GM23338 (cell line): Measurements from ENCODE around the gene MTHFD2L. TPM values are rescaled to one million over a fixed set of nuclear protein-coding genes. Genes with fewer than 3 reads are reported as not detected.

Source experiments
- ATAC-seq: fragments of 200-7000 bp; cut with Tn5 transposase; 3 replicates; pipeline ENCODE4 v1.9.1; 2020
- DNase-seq: peaks from one replicate; pipeline ENCODE4 v3.0.0-alpha.2; 2015; ENCODE audit warnings: low spot score
- H2AFZ ChIP-seq: fragments of 200-600 bp; sonication (generic); 2 replicates; pipeline ENCODE4 v1.8.0; 2016; ENCODE audit warnings: antibody characterized with exemption, mild to moderate bottlenecking, moderate library complexity
- H3F3A ChIP-seq: fragments of 200-600 bp; sonication (generic); replicated peaks from 2 replicates; pipeline ENCODE4 v1.8.0; 2017; ENCODE audit warnings: antibody characterized with exemption, mixed run types, low read depth
- H3K27ac ChIP-seq: fragments of 200-600 bp; sonication (generic); 2 replicates; pipeline ENCODE4 v1.6.1; 2016; ENCODE audit warnings: low read depth
- H3K27me3 ChIP-seq: fragments of 200-600 bp; sonication (generic); 2 replicates; pipeline ENCODE4 v1.8.0; 2016; ENCODE audit warnings: mild to moderate bottlenecking, mixed run types, moderate library complexity; ENCODE audit not compliant: insufficient read depth
- H3K36me3 ChIP-seq: fragments of 200-600 bp; sonication (generic); 2 replicates; pipeline ENCODE4 v1.8.0; 2016; ENCODE audit warnings: mild to moderate bottlenecking; ENCODE audit not compliant: insufficient read depth
- H3K4me1 ChIP-seq: fragments of 200-600 bp; sonication (generic); 2 replicates; pipeline ENCODE4 v1.8.0; 2016; ENCODE audit warnings: mild to moderate bottlenecking, moderate library complexity; ENCODE audit not compliant: insufficient read depth
- H3K4me2 ChIP-seq: fragments of 200-600 bp; sonication (generic); 2 replicates; pipeline ENCODE4 v1.7.1; 2017; ENCODE audit warnings: mixed run types
- H3K4me3 ChIP-seq: fragments of 200-600 bp; sonication (generic); 2 replicates; pipeline ENCODE4 v1.6.1; 2016; ENCODE audit warnings: mixed run types
- H3K79me2 ChIP-seq: fragments of 200-600 bp; sonication (generic); replicated peaks from 2 replicates; pipeline ENCODE4 v1.8.0; 2017; ENCODE audit warnings: mild to moderate bottlenecking; ENCODE audit not compliant: insufficient read depth
- H3K9me2 ChIP-seq: fragments of 200-600 bp; sonication (generic); 2 replicates; pipeline ENCODE4 v1.8.0; 2017; ENCODE audit not compliant: insufficient read depth
- H4K20me1 ChIP-seq: fragments of 200-600 bp; sonication (generic); replicated peaks from 2 replicates; pipeline ENCODE4 v1.8.0; 2017; ENCODE audit warnings: mild to moderate bottlenecking; ENCODE audit not compliant: insufficient read depth
- H3K27ac Mint-ChIP-seq: 2 replicates; pipeline ENCODE4 v1.8.0; 2020; ENCODE audit warnings: inconsistent platforms, mild to moderate bottlenecking, moderate library complexity, mixed read lengths
- H3K27me3 Mint-ChIP-seq: 3 replicates; pipeline ENCODE4 v1.8.0; 2022; ENCODE audit warnings: low read depth, mild to moderate bottlenecking, moderate library complexity, mixed read lengths, inconsistent platforms; ENCODE audit not compliant: insufficient read depth, poor library complexity
- H3K36me3 Mint-ChIP-seq: 3 replicates; pipeline ENCODE4 v1.8.0; 2021; ENCODE audit warnings: low read depth, mild to moderate bottlenecking, inconsistent platforms, moderate library complexity, mixed read lengths
- H3K4me1 Mint-ChIP-seq: 3 replicates; pipeline ENCODE4 v1.8.0; 2020; ENCODE audit warnings: mild to moderate bottlenecking, inconsistent platforms, mixed read lengths
- H3K4me3 Mint-ChIP-seq: 3 replicates; pipeline ENCODE4 v1.8.0; 2021; ENCODE audit warnings: moderate library complexity, mild to moderate bottlenecking, inconsistent platforms, mixed read lengths
- H3K9me3 Mint-ChIP-seq: 3 replicates; pipeline ENCODE4 v1.8.0; 2020; ENCODE audit warnings: moderate library complexity, mild to moderate bottlenecking, inconsistent platforms, mixed read lengths
- CREB1 ChIP-seq: fragments of 250-450 bp; sonication (Bioruptor Pico); IDR thresholded peaks from 2 replicates; pipeline ENCODE4 v1.5.0; 2020; ENCODE audit warnings: low read depth, mild to moderate bottlenecking, moderate library complexity
- CTCF ChIP-seq, 2 experiments: fragments of 200-600 bp in 1 of 2; sonication (generic) in 1 of 2; conservative IDR thresholded peaks; 2 replicates each; pipeline versions ENCODE4 v1.5.1 to v1.6.1; 2016 to 2017; ENCODE audit warnings: antibody characterized with exemption in 2 of 2, low read depth in 2 of 2, mild to moderate bottlenecking in 2 of 2, moderate library complexity in 1 of 2
- ETS1 ChIP-seq: IDR thresholded peaks from 2 replicates; pipeline ENCODE4 v1.6.1; 2016; ENCODE audit warnings: antibody characterized with exemption
- EZH2phosphoT487 ChIP-seq: fragments of 200-600 bp; sonication (generic); IDR thresholded peaks from one replicate; pipeline ENCODE4 v1.8.1; 2018; ENCODE audit warnings: antibody characterized with exemption; ENCODE audit not compliant: unreplicated experiment
- JUNB ChIP-seq: IDR thresholded peaks from one replicate; pipeline ENCODE4 v1.6.1; 2016; ENCODE audit warnings: antibody characterized with exemption; ENCODE audit not compliant: unreplicated experiment
- NANOG ChIP-seq: IDR thresholded peaks from 2 replicates; pipeline ENCODE4 v1.6.1; 2016; ENCODE audit warnings: antibody characterized with exemption, borderline replicate concordance
- POLR2AphosphoS5 ChIP-seq: IDR thresholded peaks from 2 replicates; pipeline ENCODE4 v1.6.1; 2016; ENCODE audit warnings: antibody characterized with exemption, low read depth
- STAT1 ChIP-seq: IDR thresholded peaks from one replicate; pipeline ENCODE4 v1.6.1; 2016; ENCODE audit warnings: antibody characterized with exemption; ENCODE audit not compliant: unreplicated experiment
- ZNF114 ChIP-seq: fragments of 250-450 bp; sonication (Bioruptor Pico); IDR thresholded peaks from 2 replicates; pipeline ENCODE4 v1.5.0; 2020; ENCODE audit warnings: mild to moderate bottlenecking, moderate library complexity
- ZNF331 ChIP-seq: fragments of 250-450 bp; sonication (Bioruptor Pico); IDR thresholded peaks from 2 replicates; pipeline ENCODE4 v1.5.0; 2020; ENCODE audit warnings: low read depth, mild to moderate bottlenecking, moderate library complexity
- polyA plus RNA-seq: library from polyadenylated mRNA; unstranded; fragments of >200 nt; fragmentation: Nextera tagmentation; extraction: Ambion mirVana; gene quantifications from 2 replicates; pipeline ENCODE4 v1.2.1, GENCODE V29; 2016
- total RNA-seq: library from RNA; depleted of rRNA; stranded (reverse); fragments of >200 nt; shearing (Covaris generic); gene quantifications from 2 replicates; pipeline ENCODE4 v1.2.3, GENCODE V29; 2014
- TF ChIP-seq, protein P1 (sequence below): IDR thresholded peaks from one replicate; pipeline ENCODE4 v1.6.1; 2018; ENCODE audit warnings: antibody characterized with exemption; ENCODE audit not compliant: unreplicated experiment

Gene MTHFD2L
- total and polyA plus RNA-seq, 2 experiments from 2014 or later: 24.4 to 35.7 TPM

- no peak for TF ChIP-seq STAT1
- no peak for TF ChIP-seq NANOG
- TF ChIP-seq ZNF114 (CRISPR knock-in tag): no peak
- TF ChIP-seq ZNF331 (CRISPR knock-in tag): no peak
- no peak for TF ChIP-seq POLR2AphosphoS5
- TF ChIP-seq, protein P1, sequence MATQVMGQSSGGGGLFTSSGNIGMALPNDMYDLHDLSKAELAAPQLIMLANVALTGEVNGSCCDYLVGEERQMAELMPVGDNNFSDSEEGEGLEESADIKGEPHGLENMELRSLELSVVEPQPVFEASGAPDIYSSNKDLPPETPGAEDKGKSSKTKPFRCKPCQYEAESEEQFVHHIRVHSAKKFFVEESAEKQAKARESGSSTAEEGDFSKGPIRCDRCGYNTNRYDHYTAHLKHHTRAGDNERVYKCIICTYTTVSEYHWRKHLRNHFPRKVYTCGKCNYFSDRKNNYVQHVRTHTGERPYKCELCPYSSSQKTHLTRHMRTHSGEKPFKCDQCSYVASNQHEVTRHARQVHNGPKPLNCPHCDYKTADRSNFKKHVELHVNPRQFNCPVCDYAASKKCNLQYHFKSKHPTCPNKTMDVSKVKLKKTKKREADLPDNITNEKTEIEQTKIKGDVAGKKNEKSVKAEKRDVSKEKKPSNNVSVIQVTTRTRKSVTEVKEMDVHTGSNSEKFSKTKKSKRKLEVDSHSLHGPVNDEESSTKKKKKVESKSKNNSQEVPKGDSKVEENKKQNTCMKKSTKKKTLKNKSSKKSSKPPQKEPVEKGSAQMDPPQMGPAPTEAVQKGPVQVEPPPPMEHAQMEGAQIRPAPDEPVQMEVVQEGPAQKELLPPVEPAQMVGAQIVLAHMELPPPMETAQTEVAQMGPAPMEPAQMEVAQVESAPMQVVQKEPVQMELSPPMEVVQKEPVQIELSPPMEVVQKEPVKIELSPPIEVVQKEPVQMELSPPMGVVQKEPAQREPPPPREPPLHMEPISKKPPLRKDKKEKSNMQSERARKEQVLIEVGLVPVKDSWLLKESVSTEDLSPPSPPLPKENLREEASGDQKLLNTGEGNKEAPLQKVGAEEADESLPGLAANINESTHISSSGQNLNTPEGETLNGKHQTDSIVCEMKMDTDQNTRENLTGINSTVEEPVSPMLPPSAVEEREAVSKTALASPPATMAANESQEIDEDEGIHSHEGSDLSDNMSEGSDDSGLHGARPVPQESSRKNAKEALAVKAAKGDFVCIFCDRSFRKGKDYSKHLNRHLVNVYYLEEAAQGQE: no peak
- no peak for TF ChIP-seq CREB1 (CRISPR knock-in tag)
- no peak for TF ChIP-seq CTCF (conservative IDR thresholded peaks at IDR 0.05; ENCODE audit: low read depth in 2 of 2)
Measured at GRCh38 chr4:74120086-74120485, 37.8 kb upstream of the MTHFD2L start (continued).

GRCh38 chr4:74121643-74122579, 36.0 kb upstream of the MTHFD2L start:
- ATAC-seq (no peak), DNase-seq (no peak)
- H3K9me3 Mint-ChIP-seq: peaks cover 31% of the 10 kb centered on the region
- H3K27me3 ChIP-seq: no peaks in the 10 kb centered on the region
- H3K27ac Mint-ChIP-seq: no peak overlapping the region
- H3K27ac ChIP-seq: no peak overlapping the region
- peaks cover 22% of the 10 kb centered on the region; the same call in 2 of the 3 replicates for H3K36me3 Mint-ChIP-seq
- H3K27me3 Mint-ChIP-seq: no peaks in the 10 kb centered on the region
- H3F3A ChIP-seq: no peaks in the 10 kb centered on the region
- no peak overlapping the region for H2AFZ ChIP-seq
- H3K4me3 ChIP-seq: no peak overlapping the region
- H4K20me1 ChIP-seq: no peaks in the 10 kb centered on the region
- no peaks in the 10 kb centered on the region for H3K4me1 ChIP-seq
- H3K79me2 ChIP-seq: no peaks in the 10 kb centered on the region
- H3K9me2 ChIP-seq: 0 out of 2 replicates have a peak, but pooled peaks cover 3% of the 10 kb centered on the region
- H3K36me3 ChIP-seq: peaks cover 8% of the 10 kb centered on the region
- H3K4me3 Mint-ChIP-seq: no peak overlapping the region
- H3K4me2 ChIP-seq: no peak overlapping the region
- H3K4me1 Mint-ChIP-seq: no peaks in the 10 kb centered on the region; the same call in 2 of the 3 replicates
- no peak for TF ChIP-seq STAT1
- no peak for TF ChIP-seq CREB1 (CRISPR knock-in tag)
- TF ChIP-seq NANOG: no peak
- TF ChIP-seq POLR2AphosphoS5: no peak
- TF ChIP-seq, protein P1: no peak
- TF ChIP-seq JUNB: no peak
- no peak for TF ChIP-seq EZH2phosphoT487
- TF ChIP-seq ETS1: no peak
- TF ChIP-seq ZNF114 (CRISPR knock-in tag): no peak
- TF ChIP-seq ZNF331 (CRISPR knock-in tag): no peak
- no peak for TF ChIP-seq CTCF (conservative IDR thresholded peaks at IDR 0.05; ENCODE audit: low read depth in 2 of 2)
